ENCODE data around the gene SPATS2L. TPM values are rescaled to one million over a fixed set of nuclear protein-coding genes. Genes with fewer than 3 reads are reported as not detected.

Gene SPATS2L
- polyA plus RNA-seq, 4 donors, result 66.7 to 104 (median 96.0) TPM

DNA sequence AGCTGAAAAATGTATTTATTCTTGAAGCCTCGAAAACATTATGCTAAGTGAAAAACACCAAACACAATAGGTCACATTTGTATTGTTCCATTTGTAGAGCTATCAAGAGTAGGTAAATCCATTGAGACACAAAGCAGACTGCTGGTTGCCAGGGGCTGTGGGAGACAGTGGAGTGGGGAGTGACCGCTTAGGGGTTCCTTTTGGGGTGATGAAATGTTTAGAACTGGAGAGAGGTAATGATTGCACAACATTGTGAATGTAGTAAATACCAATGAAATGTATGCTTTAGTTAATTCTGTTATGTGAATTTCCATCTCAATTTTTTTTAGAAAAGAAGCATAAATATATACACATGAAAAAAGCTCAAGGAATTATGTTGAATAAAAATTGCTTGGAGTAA is 187.6 kb downstream of the SPATS2L start:
- H3K4me3 ChIP-seq (ENCODE audit: low read depth in 1 of 3, low read length in 3 of 3), result no peak overlapping the region
- H3K36me3 ChIP-seq (ENCODE audit: control insufficient read depth in 3 of 3, insufficient read depth in 2 of 3, low read depth in 1 of 3, low read length in 3 of 3), result peaks cover 3 to 30% (median 8%) of the 10 kb centered on the region in 3 donors
- no peak overlapping the region for H3K27ac ChIP-seq (ENCODE audit: low read depth in 1 of 3, low read length in 2 of 3)
- FAIRE-seq, result no peak
- no peak for DNase-seq
- H3K27me3 ChIP-seq (ENCODE audit: control insufficient read depth in 3 of 3, insufficient read depth in 3 of 3, low read length in 3 of 3), result no peaks in the 10 kb centered on the region
- no peaks in the 10 kb centered on the region for H3K4me1 ChIP-seq (ENCODE audit: control insufficient read depth in 3 of 3, insufficient read depth in 2 of 3, low read depth in 1 of 3, low read length in 2 of 3)
- WGBS, 3 donors, result 93 to 96% (median 94%) methylated on average over 2 of the region's 2 CpGs
- no peaks in the 10 kb centered on the region for H3K9me3 ChIP-seq (ENCODE audit: control insufficient read depth in 2 of 2, insufficient read depth in 1 of 2, low read depth in 1 of 2, low read length in 1 of 2)

DNA sequence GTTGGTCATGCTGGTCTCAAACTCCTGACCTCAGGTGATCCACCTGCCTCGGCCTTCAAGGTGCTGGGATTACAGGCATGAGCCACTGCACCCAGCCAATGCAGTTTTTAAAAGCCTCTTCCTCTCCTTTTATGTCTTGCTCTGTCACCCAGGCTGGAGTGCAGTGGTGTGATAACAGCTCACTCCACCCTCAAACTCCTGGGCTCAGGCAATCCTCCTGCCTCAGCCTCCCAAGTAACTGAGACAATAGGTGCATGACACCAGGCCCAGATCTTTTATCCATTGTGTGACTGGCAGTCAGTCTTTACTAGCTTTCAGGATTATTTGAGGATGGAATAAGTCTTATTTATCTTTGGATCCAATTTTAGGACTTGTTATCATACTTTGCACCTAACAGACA is 190.2 kb downstream of the SPATS2L start:
- 95 to 100% (median 98%) methylated on average over 1 of the region's 1 CpG for WGBS, 3 donors
- Histone ChIP-seq H3K36me3 (ENCODE audit: control insufficient read depth in 3 of 3, insufficient read depth in 2 of 3, low read depth in 1 of 3, low read length in 3 of 3) (peaks cover 3 to 24% (median 5%) of the 10 kb centered on the region in 3 donors), H3K27ac (ENCODE audit: low read depth in 1 of 3, low read length in 2 of 3) (no peak overlapping the region), H3K27me3 (ENCODE audit: control insufficient read depth in 3 of 3, insufficient read depth in 3 of 3, low read length in 3 of 3) (no peaks in the 10 kb centered on the region), H3K4me1 (ENCODE audit: control insufficient read depth in 3 of 3, insufficient read depth in 2 of 3, low read depth in 1 of 3, low read length in 2 of 3) (no peaks in the 10 kb centered on the region), H3K9me3 (ENCODE audit: control insufficient read depth in 2 of 2, insufficient read depth in 1 of 2, low read depth in 1 of 2, low read length in 1 of 2) (no peaks in the 10 kb centered on the region), H3K4me3 (ENCODE audit: low read depth in 1 of 3, low read length in 3 of 3) (no peak overlapping the region)
- DNase-seq (no peak), FAIRE-seq (no peak)

DNA sequence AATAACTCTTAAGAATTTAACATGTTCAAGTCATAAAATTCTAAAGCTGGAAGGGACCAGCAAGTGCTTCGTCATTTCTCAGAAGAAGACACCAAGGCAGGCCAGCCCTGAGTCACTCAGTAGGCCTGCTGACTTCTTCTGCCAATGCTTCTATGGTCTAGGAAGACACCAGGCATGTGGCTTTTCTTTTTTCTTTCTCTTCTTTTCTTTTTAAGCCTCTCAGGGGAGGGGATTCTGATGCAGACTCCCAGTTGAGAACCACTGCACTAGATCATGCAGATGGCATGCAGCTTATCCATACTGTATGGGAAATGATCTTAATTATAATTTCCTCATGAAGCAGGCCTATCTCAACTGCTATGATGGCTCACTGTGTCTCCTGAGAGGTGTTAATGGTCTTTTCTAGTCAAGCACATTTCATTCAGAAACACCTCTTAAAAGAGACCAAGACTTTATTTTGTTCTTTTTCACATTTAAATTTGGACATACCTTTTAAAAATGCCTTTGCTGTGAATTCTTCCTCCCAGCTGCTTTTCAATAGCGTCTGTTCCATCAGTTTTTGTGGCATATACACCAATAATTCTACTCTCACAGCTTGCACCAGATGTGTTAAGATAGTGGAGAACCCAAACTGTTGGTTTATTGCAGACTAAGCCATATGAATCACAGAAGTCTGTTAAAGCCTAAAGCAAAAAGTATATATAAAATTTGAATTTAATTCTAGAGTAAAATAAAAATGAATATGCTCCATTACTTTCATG is 192.1 kb downstream of the SPATS2L start:
- H3K27me3 ChIP-seq (ENCODE audit: control insufficient read depth in 3 of 3, insufficient read depth in 3 of 3, low read length in 3 of 3), result no peaks in the 10 kb centered on the region
- DNase-seq (no peak), FAIRE-seq (no peak)
- no peaks in the 10 kb centered on the region for H3K9me3 ChIP-seq (ENCODE audit: control insufficient read depth in 2 of 2, insufficient read depth in 1 of 2, low read depth in 1 of 2, low read length in 1 of 2)
- H3K4me1 ChIP-seq (ENCODE audit: control insufficient read depth in 3 of 3, insufficient read depth in 2 of 3, low read depth in 1 of 3, low read length in 2 of 3), result no peaks in the 10 kb centered on the region
- 90 to 95% (median 94%) methylated on average over 2 of the region's 2 CpGs for WGBS, 3 donors
- no peak overlapping the region for H3K27ac ChIP-seq (ENCODE audit: low read depth in 1 of 3, low read length in 2 of 3)
- H3K36me3 ChIP-seq (ENCODE audit: control insufficient read depth in 3 of 3, insufficient read depth in 2 of 3, low read depth in 1 of 3, low read length in 3 of 3), result peaks cover 3 to 22% (median 5%) of the 10 kb centered on the region in 3 donors
- no peak overlapping the region for H3K4me3 ChIP-seq (ENCODE audit: low read depth in 1 of 3, low read length in 3 of 3)

DNA sequence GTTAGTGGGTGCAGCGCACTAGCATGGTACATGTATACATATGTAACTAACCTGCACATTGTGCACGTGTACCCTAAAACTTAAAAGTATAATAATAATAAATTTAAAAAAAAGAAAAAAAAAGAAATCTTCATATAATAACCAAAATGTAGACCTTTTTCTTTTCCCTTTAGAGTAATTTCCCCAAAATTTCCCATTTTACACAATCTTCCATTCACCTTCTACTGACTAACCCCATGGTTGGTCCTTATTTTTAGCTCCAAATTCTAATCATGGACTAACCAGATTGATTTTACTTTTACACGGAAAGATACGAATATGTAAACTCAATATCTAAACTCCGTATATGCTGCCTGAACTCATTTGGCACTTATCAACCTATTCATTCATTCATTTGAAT is 195.7 kb downstream of the SPATS2L start:
- Histone ChIP-seq H3K36me3 (ENCODE audit: control insufficient read depth in 3 of 3, insufficient read depth in 2 of 3, low read depth in 1 of 3, low read length in 3 of 3) (peaks cover 2 to 13% (median 3%) of the 10 kb centered on the region in 3 donors), H3K27me3 (ENCODE audit: control insufficient read depth in 3 of 3, insufficient read depth in 3 of 3, low read length in 3 of 3) (no peaks in the 10 kb centered on the region)
- FAIRE-seq, result no peak

DNA sequence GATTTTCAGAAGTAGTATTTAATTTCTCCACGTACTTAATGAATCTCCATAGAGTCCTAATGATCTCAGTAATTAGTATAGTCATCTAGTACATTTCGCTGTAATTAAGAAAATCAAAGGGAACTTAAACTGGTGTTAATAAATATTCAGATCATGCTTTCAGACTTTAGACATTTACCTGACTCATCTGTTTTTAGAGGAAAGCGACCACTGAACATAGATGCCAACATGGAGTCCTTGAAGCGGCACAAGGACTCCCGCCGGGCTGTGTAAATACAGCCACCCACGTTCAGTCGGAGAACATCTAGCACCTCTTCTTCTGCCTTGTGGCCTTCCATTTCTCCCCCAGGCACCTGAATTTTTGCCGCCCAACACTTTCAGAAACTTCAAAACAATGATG is 200.2 kb downstream of the SPATS2L start:
- WGBS, 3 donors, result 88 to 90% (median 90%) methylated on average over 9 of the region's 9 CpGs
- H3K4me1 ChIP-seq (ENCODE audit: control insufficient read depth in 3 of 3, insufficient read depth in 2 of 3, low read depth in 1 of 3, low read length in 2 of 3), result peaks cover 0 to 11% (median 8%) of the 10 kb centered on the region in 3 donors
- no peaks in the 10 kb centered on the region for H3K9me3 ChIP-seq (ENCODE audit: control insufficient read depth in 2 of 2, insufficient read depth in 1 of 2, low read depth in 1 of 2, low read length in 1 of 2)
- no peak for FAIRE-seq
- no peak overlapping the region for H3K4me3 ChIP-seq (ENCODE audit: low read depth in 1 of 3, low read length in 3 of 3)
- no peaks in the 10 kb centered on the region for H3K27me3 ChIP-seq (ENCODE audit: control insufficient read depth in 3 of 3, insufficient read depth in 3 of 3, low read length in 3 of 3)
- H3K36me3 ChIP-seq (ENCODE audit: control insufficient read depth in 3 of 3, insufficient read depth in 2 of 3, low read depth in 1 of 3, low read length in 3 of 3), result peaks cover 0 to 10% (median 0%) of the 10 kb centered on the region in 3 donors
- H3K27ac ChIP-seq (ENCODE audit: low read depth in 1 of 3, low read length in 2 of 3), result peak overlapping the region in 1 of 3 donors; percentile 30
- DNase-seq, result no peak

More for the DNA sequence above, 195.7 kb downstream of the SPATS2L start:
- no peak for DNase-seq
- no peak overlapping the region for H3K4me3 ChIP-seq (ENCODE audit: low read depth in 1 of 3, low read length in 3 of 3)
- WGBS, 3 donors, result 96 to 99% (median 96%) methylated on average over 5 of the region's 5 CpGs
- no peak overlapping the region for H3K27ac ChIP-seq (ENCODE audit: low read depth in 1 of 3, low read length in 2 of 3)
- no peaks in the 10 kb centered on the region for H3K9me3 ChIP-seq (ENCODE audit: control insufficient read depth in 2 of 2, insufficient read depth in 1 of 2, low read depth in 1 of 2, low read length in 1 of 2)
- peaks cover 0 to under 1% (median 0%) of the 10 kb centered on the region in 3 donors for H3K4me1 ChIP-seq (ENCODE audit: control insufficient read depth in 3 of 3, insufficient read depth in 2 of 3, low read depth in 1 of 3, low read length in 2 of 3)

DNA sequence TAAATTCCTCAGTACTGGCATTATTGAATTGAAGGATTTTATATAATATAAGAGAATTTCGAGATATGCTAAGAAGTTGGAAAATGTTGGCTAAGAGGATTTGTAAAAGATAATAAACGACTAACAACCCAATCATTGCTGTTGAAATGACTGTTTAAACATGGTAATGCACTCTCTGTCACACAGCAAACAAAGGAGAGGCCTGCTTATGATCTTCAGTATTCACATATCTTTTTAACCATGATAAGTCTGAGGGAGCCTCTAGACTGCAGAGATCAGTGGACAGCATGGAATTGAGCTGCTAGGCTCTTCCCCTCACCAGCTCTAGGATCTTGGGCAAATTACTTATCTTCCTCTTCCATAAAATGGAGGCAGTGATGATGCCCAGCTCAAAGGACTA is 200.7 kb downstream of the SPATS2L start:
- no peak for FAIRE-seq

DNA sequence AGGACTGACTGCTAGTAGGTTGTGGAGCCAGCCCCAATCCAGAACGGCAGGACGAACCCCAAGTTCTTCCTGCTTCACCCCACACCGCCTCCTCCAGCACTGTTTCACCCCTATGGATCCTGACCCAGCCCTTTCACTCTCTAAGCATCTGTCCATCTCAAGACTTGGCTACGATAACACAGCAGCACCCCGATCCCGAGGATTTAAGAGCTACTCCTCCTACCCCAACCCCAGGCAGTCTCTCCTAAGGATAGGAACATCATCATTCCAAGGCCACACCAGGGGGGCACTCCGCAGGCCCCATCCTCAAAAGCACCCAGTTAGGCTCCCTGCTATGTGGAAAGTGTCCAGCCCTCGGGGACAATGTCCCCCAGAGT is 202.7 kb downstream of the SPATS2L start:
- peak overlapping the region; percentile 70 to 89 (median 80) for H3K27ac ChIP-seq (ENCODE audit: low read depth in 1 of 3, low read length in 2 of 3)
- H3K4me3 ChIP-seq (ENCODE audit: low read depth in 1 of 3, low read length in 3 of 3), result peak overlapping the region; percentile 67 to 94 (median 82)
- DNase-seq (peak in 1 of 2 donors; percentile 23), FAIRE-seq (no peak)
- no peaks in the 10 kb centered on the region for H3K9me3 ChIP-seq (ENCODE audit: control insufficient read depth in 2 of 2, insufficient read depth in 1 of 2, low read depth in 1 of 2, low read length in 1 of 2)
- 8 to 27% (median 10%) methylated on average over 8 of the region's 8 CpGs for WGBS, 3 donors
- H3K27me3 ChIP-seq (ENCODE audit: control insufficient read depth in 3 of 3, insufficient read depth in 3 of 3, low read length in 3 of 3), result no peaks in the 10 kb centered on the region
- peaks cover 0 to 11% (median 8%) of the 10 kb centered on the region in 3 donors for H3K4me1 ChIP-seq (ENCODE audit: control insufficient read depth in 3 of 3, insufficient read depth in 2 of 3, low read depth in 1 of 3, low read length in 2 of 3)
- peaks cover 0 to 4% (median 0%) of the 10 kb centered on the region in 3 donors for H3K36me3 ChIP-seq (ENCODE audit: control insufficient read depth in 3 of 3, insufficient read depth in 2 of 3, low read depth in 1 of 3, low read length in 3 of 3)

More for the DNA sequence above, 200.7 kb downstream of the SPATS2L start:
- Histone ChIP-seq H3K36me3 (ENCODE audit: control insufficient read depth in 3 of 3, insufficient read depth in 2 of 3, low read depth in 1 of 3, low read length in 3 of 3) (peaks cover 0 to 10% (median 0%) of the 10 kb centered on the region in 3 donors), H3K4me3 (ENCODE audit: low read depth in 1 of 3, low read length in 3 of 3) (no peak overlapping the region), H3K9me3 (ENCODE audit: control insufficient read depth in 2 of 2, insufficient read depth in 1 of 2, low read depth in 1 of 2, low read length in 1 of 2) (no peaks in the 10 kb centered on the region), H3K27ac (ENCODE audit: low read depth in 1 of 3, low read length in 2 of 3) (peak overlapping the region in 1 of 3 donors; percentile 30), H3K4me1 (ENCODE audit: control insufficient read depth in 3 of 3, insufficient read depth in 2 of 3, low read depth in 1 of 3, low read length in 2 of 3) (peaks cover 0 to 11% (median 8%) of the 10 kb centered on the region in 3 donors), H3K27me3 (ENCODE audit: control insufficient read depth in 3 of 3, insufficient read depth in 3 of 3, low read length in 3 of 3) (no peaks in the 10 kb centered on the region)
- 60 to 72% (median 60%) methylated on average over 2 of the region's 2 CpGs for WGBS, 3 donors
- DNase-seq, result peak; percentile 18 to 50

DNA sequence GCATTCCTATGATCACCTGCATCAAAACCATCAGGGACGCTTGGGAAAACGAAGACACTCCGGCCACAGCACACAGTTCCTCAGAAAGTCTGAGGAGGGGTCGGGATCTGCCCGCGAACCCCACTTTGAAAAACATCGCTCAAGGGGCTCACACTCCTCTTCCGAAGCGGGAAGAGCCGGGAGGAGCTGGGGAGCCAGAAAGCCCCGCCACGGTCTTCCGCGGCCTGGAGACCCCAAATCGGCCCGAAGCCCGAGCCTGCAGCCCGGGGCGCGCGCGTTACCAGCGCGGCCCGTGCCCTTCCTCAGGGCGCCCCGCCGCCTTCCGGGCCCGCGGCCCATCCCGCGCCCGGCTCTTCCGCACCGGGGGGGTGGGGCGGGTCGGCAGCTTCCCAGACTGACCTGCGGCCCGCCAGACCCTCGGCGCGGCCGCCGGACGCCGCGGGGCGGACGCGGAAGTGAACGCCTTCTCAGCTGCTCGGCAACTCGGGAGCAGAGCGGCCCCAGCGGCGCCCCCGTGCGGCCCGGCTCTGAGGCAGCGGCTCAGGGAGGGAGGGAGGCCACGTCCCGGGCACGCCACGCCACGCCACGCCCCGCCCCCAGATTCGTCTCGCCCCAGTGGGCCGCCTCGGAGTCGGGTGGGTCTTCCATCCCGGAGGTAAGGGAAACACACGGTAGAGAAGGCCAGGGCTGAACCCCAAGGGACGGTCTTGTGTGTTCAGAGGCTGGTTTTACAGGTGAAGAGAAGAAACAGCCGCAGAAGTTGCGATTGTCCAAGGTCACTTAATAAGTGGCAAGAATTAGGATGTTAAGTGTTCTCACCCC is 203.3 kb downstream of the SPATS2L start, which contains the start of gene KCTD18:
TSS of gene KCTD18 (minus strand) at position 457 of the 822 bp plus-strand sequence. CDS start 3,052 bp downstream, outside the sequence.
- FAIRE-seq (no peak), DNase-seq (peak; percentile 86 to 96)
- WGBS, 3 donors, result 0% methylated on average over 50 to 78 of the region's 78 CpGs
- Histone ChIP-seq H3K4me3 (ENCODE audit: low read depth in 1 of 3, low read length in 3 of 3) (peak within 1 kb of the TSS; percentile 67 to 94 (median 82)), H3K27ac (ENCODE audit: low read depth in 1 of 3, low read length in 2 of 3) (peak within 1 kb of the TSS; percentile 70 to 89 (median 80)), H3K27me3 (ENCODE audit: control insufficient read depth in 3 of 3, insufficient read depth in 3 of 3, low read length in 3 of 3) (no peaks in the 10 kb centered on the region), H3K4me1 (ENCODE audit: control insufficient read depth in 3 of 3, insufficient read depth in 2 of 3, low read depth in 1 of 3, low read length in 2 of 3) (peaks cover 0 to 11% (median 8%) of the 10 kb centered on the region in 3 donors), H3K36me3 (ENCODE audit: control insufficient read depth in 3 of 3, insufficient read depth in 2 of 3, low read depth in 1 of 3, low read length in 3 of 3) (peaks cover 0 to 2% (median 0%) of the 10 kb centered on the region in 3 donors), H3K9me3 (ENCODE audit: control insufficient read depth in 2 of 2, insufficient read depth in 1 of 2, low read depth in 1 of 2, low read length in 1 of 2) (no peaks in the 10 kb centered on the region)
